NCI-H1417 treated with DMSO at 0.1 percent for 48 hours (cell line): ENCODE results near the gene AGER.

ENCODE experiments used
- DNase-seq: peaks from one replicate; lab custom pipeline; 2025; lab: John Stamatoyannopoulos, UW

The AGER gene

DNA sequence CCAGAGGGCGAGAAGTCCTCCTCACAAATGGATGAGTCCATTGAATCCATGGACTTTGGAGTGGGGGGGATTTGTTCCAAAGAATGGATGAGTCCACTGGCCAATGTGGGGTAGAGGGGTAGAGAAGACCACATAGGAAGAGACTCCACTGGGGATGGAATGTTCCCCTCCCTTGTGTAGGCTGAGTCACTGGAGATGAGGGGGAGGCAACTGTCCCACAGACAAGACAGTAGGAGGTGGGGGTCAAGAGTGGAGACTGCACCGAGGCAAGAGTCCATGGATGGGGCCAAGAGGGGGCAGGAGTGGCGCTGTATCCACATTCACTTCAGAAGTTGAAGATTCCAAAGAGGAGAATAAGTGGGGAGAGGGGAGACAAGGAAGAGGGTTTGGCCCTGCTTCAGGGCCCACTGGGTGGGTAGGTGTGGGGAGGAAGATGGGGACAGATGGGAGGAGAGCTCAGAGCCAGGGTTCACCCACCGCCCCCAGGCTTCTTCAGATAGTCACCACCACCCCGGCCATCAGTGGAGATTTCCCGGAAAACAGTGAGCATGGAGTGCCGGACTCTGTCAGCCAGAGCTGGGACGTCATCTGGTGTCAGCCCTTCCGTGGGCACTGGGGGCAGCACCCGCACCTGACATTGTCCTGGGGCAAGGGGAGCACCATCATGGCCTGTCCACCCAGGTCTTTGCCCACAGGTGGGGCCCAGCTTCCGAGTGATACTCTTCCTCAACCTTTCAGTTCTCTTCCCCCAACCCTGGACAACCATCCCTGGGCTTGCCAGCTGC, 15.1 kb downstream of the AGER start:
- DNase-seq: no peak

GRCh38 chr6:32168350-32168749, 15.7 kb downstream of the AGER start:
- DNase-seq: no peak

DNA sequence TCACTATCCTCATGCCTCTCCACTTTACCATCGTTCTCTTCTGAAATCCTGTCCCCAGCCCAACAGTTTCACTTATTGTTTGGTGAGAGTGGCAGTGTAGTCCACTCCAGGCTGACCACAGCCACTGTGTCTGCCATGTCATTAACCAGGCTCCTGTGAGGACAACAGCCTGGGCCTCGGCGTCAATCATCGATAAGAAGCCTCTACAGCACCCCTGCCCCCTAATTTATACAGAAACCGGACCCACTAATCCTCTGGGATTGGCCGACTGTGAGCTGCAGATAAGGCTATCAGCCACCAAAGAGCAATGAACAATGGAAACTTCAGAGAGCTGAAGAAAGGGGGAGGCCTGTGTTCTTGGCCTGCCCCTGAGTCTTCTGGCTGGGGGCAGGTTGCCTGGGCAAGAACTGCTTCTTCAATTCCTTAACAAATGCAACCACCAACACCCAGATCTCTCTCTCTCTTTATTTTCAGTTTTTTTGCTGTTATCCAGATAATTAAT, 16.2 kb downstream of the AGER start:
- no peak for DNase-seq

- no peak for DNase-seq
Observed at GRCh38 chr6:32167154-32167760, 16.8 kb downstream of the AGER start.

DNA sequence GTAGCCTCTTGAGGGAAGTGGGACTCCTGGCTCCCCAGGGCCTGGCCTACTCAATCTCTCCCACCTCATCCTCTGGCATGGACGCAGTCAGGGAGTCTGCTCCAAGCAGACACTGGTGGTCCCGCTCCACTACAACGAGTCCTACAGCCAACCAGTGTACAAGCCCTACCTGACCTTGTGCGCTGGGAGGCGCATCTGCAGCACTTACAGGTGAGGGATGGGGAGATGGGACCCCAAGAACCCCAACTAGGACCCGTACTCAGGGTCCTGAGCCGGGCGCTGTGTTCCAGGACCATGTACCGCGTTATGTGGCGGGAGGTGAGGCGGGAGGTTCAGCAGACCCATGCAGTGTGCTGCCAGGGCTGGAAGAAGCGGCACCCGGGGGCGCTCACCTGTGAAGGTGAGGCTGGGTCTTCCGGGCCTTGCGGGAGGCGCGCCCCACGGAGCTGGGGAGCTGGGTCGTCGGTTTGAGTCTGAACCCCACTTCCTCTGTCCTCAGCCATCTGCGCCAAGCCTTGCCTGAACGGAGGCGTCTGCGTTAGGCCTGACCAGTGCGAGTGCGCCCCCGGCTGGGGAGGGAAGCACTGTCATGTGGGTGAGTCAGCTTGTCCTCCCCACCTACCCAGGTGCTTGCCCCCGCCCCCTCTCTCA, 17.5 kb downstream of the AGER start:
- DNase-seq: no peak

- DNase-seq: no peak
Observed at GRCh38 chr6:32164295-32164694, 19.8 kb downstream of the AGER start, which contains the start of gene EGFL8. Gene EGFL8 (plus strand): TSS chr6:32164595. CDS start chr6:32166166, 1,571 bp downstream.

DNA sequence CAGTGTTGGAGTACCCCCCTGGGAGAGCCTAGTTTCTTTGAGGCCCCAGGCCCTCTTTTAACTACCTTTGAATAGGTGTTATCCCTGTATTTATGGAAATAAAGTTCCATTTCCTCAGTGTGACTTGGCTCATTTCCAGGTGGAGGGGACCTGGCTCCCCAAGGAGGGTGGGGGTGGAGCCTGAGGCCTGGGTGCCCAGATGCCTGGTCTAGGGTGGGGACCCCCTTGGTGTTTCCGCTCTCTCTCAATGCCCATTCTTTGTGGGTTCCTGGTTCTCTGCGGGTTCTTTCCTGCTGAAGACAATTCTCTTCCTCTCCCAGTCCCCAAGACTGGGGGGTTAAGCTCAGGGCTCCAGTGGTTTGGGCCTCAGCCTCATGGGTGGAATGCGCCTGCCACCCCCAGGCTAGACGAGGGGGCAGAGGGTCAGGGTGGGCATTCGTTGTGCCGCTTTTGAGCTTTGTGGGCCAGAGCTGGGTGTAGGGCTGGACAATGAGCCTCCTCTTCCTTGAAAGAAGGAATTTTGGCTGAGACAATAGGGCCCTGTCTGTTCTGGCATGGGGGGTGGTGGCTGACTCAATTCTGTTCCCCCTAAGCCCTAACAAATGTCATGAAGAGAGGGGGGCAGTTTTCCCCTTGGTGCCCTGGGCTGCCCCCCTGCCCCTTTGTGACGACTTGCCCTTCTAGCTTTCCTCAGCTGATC, 20.3 kb downstream of the AGER start:
- DNase-seq: no peak

DNA sequence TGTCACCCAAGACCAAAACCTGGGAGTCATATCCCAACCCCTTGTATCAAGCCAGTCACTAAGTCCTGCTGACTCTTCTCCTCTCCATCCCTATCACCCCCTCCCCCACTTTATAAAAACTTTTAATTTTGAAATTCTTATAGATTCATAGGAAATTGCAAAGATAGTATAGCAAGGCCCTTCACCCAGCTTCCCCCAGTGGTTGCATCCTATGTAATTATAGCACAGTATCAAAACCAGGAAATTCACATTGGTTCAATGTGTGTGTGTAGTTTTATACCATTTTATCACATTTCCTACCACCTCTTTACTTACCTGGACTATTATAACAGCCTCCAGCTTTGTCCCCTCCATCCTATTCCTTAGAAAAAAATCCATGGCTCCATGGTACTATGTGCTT, 26.0 kb downstream of the AGER start:
- no peak for DNase-seq

DNA sequence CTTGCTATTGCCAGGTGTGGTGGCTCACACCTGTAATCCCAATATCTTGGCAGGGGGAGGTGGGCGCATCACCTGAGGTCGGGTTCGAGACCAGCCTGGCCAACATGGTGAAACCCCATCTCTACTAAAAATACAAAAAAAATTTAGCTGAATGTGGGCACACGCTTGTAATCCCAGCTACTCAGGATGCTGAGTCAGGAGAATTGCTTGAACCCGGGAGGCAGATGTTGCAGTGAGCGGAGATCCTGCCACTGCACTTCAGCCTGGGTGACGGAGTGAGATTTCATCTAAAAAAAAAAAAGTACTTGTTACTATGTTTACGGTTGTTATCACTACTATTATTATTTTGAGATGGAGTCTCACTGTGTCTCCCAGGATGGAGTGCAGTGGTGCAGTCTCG, 27.2 kb downstream of the AGER start:
- no peak for DNase-seq

DNA sequence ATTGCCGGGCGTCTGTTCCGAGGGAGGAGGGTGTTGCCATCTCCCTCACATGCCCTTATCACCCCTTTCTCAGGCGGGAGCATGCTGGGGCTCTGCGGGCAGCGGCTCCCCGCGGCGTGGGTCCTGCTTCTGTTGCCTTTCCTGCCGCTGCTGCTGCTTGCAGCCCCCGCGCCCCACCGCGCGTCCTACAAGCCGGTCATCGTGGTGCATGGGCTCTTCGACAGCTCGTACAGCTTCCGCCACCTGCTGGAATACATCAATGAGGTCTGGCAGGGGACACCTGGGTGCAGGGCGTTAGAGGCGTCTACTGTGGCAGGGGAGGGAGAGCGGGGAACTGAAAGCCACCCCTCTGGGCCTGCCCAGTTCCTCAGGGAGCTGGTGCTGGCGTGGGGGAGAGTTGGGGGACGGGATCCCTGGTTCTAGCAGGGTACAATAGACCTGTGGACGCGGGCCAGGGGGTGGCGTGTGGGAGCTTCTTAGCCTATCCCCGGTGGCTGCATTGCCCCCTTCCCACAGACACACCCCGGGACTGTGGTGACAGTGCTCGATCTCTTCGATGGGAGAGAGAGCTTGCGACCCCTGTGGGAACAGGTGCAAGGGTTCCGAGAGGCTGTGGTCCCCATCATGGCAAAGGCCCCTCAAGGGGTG, 29.4 kb downstream of the AGER start:
- no peak for DNase-seq

GRCh38 chr6:32153564-32154513, 30.2 kb downstream of the AGER start, which contains the start of gene PPT2:
Gene PPT2 (plus strand): TSS chr6:32154141. CDS start chr6:32154595, 454 bp downstream.
- peak; percentile 71 for DNase-seq

GRCh38 chr6:32152769-32153563, 31.1 kb downstream of the AGER start:
- DNase-seq: no peak

DNA sequence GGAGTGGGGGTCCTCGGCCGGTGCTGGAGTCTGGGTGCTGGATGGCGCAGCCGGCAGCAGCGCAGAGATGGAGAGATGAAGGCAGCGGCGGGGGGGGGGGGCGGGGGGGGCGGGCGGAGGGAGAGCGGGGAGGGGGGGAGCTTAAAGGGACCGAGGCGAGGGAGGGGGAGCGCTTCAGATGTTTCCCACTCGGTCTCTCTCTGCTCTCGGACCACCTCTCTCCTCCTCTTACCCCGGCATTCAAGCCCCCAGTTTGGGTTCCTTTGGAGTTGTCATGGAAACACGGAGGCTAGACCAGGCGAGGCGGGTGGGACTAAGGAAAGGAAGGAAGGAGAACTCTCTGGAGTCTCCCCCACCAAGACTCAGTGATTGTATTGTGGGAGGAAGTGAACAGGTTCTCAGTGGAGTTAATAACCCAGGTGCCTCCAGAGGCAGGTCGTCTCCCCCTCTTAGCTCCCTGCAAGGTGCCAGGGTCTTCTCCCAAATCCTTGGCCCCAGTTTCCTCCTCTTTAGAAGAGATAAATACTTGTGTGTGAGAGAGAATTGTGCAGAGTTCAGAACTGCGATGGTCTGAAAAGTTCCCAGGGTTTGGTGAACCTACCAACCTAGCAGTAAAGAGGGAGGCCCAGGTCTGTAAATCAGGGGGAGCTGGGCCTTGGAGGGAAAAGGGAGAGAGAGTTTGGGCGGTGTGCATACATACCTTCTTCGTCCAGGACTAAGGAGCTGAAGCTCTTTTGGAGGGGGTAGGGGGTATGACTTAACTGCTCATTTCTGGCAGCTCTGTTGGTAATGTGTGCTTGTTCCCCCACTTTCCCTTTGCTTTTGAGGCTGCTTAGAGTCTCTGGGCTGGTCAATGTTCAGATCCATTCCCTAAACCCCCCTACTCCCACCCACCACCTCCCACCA, 31.9 kb downstream of the AGER start, which contains the start of gene PRRT1:
TSS of gene PRRT1 (minus strand) at position 77 of the 906 bp plus-strand sequence. CDS start 112 bp downstream, outside the sequence.
- DNase-seq: no peak

DNA sequence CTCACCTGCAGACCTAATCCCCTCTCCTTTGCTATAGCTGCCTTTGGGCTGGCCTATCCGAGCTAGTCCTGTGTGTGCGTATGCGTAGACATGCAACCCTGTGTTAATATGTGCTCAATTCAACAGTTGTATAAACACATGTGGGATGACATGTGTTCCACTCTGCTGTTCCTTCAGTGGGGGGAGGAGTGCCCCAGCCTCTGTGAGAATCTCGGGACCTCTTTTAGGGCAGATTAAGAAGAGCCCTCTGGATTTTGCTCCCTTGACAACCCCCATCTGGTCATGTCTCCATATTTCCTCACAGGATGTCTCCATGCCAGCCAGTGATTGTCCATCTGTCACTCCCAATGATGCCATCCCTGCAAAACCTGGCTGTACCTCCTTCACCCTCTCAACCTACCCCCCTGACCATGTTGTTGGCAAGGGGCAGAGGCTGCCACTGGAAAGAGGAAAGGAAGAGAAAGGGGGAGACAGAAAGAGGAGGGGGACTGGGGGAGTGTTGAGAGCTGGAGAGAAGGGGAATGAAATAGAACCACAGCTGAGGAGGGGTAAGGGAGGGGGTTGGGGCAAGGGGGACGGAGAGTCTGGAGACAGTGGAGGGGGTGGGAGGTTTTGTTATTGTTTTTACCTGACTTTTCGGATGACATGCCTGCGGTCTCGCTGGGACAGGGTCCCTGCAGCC, 32.7 kb downstream of the AGER start:
- DNase-seq: no peak

- no peak for DNase-seq
Observed at GRCh38 chr6:32149932-32150870, 33.9 kb downstream of the AGER start.

DNA sequence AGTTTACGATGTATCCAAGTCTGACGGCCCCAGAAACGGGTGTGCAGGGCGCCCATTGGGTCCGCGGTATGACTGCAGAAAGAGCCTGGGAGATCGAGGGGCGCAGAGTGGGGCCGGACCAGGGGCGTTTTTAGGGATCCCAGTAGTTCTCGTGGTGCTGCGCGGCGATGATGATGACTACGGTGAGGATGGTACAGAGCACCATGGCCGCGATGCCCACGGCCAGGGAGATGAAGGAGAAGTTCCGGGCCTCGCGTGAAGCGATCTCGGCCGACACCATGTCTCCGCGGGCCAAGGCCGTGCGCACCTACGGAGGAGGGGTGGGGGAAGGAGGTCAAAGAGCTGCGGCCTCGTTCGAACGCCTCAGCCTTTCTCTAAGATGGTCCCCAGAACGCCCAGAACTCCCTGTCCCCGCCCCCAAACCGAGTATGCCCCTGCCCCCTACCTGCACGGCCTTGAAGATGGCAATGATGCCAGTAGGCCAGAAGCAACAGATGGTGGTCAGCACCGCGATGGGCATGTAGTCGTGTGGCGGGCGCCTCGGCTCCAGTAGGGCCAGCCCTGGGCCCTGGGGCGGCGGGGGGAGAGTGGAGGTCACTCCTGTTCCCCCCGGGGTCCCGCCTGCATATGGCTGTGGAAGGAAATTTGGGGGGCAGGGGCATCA, 34.8 kb downstream of the AGER start:
- DNase-seq: no peak
